GM12891 (cell line): ENCODE measurements around the gene SMIM23.

Experiments
- PAX5 ChIP-seq: IDR thresholded peaks from 2 replicates; pipeline ENCODE4 v1.6.1; 2011; ENCODE audit warnings: low read length, moderate library complexity, mild to moderate bottlenecking; ENCODE audit not compliant: insufficient read depth, severe bottlenecking
- POLR2A ChIP-seq: IDR thresholded peaks from 2 replicates; pipeline ENCODE4 v1.6.1; 2011; ENCODE audit warnings: low read depth, low read length, control low read depth
- POLR2AphosphoS5 ChIP-seq: IDR thresholded peaks from 2 replicates; pipeline ENCODE4 v1.6.1; 2011; ENCODE audit warnings: low read depth, low read length, control low read depth
- POU2F2 ChIP-seq: IDR thresholded peaks from 2 replicates; pipeline ENCODE4 v1.6.1; 2011; ENCODE audit warnings: low read depth, mild to moderate bottlenecking, control low read depth, low read length, moderate library complexity
- SPI1 ChIP-seq: IDR thresholded peaks from 2 replicates; pipeline ENCODE4 v1.6.1; 2011; ENCODE audit warnings: low read depth, low read length, control low read depth
- TAF1 ChIP-seq: IDR thresholded peaks from 2 replicates; pipeline ENCODE4 v1.6.1; 2011; ENCODE audit warnings: low read depth, low read length, control low read depth

DNA sequence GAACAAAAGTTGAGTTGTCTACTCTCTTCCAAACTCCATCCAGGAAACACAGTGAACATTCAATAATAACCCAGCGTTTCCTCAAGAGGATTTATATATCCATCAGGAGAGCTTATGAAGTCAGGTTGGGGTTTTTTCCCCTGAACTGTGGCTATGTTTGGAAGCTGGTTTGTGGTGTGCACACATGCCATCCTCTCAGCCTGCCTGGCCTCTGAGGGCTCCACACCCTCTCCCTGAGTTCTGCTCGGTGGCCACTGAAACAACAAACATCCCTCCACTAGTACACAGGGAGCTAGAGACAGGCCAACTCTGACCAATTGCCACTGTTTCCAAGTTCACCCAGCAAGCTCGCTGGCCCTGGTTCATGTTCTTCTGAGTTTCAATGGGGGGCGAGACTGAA, 35.7 kb downstream of the SMIM23 start:
- TF ChIP-seq POLR2AphosphoS5 (no peak), POLR2A (no peak), TAF1 (no peak), PAX5 (no peak), SPI1 (no peak), POU2F2 (no peak)
